NCI-H146 (cell line): ENCODE data around the gene COPS2.
"Not testable (repeated sequence)": the region's sequence is repeated elsewhere in the genome, so short reads cannot be mapped to it uniquely, and the experiment has no call there.

Experiments
- DNase-seq: peaks from one replicate; lab custom pipeline; 2025; lab: John Stamatoyannopoulos, UW

The COPS2 gene

DNA sequence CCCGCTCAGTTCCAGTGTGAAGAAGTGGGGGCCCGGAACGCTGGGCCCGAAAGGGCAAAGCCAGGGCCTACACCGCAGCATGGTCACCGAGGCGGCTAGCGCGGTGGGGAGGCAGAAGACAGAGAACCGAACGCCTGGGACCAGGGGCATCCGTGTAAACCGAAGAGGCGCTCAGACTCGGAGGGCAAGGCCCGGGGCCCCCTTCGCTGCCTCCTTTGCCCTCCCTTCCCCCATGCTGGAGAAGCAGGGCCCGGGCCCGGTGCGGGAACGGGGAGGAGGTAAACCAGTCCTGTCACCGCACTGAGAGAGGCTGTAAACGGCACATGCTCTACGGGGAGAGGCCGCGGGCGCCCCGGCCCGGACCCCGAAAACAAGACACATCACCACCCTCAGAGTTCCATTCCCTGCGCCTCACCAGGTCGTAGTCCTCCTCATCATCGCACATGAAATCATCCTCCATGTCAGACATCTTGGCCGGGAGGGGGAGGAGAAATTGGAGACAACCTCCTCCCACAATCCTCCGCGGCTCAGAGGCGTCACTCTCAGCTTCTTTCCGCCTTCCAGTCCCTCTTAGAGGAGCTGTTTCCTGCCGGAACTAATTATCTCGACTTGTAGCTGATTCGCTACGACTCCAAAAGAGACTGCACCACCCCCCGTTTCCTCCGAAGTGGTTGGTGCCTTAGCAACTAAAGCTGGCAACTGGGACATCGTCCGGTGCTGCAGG is at the start of gene COPS2:
Gene COPS2, minus strand, starts transcription at position 490 of the 724 bp plus-strand sequence. Its CDS starts 21 bp downstream, at position 469.
- DNase-seq = peak; percentile 93

DNA sequence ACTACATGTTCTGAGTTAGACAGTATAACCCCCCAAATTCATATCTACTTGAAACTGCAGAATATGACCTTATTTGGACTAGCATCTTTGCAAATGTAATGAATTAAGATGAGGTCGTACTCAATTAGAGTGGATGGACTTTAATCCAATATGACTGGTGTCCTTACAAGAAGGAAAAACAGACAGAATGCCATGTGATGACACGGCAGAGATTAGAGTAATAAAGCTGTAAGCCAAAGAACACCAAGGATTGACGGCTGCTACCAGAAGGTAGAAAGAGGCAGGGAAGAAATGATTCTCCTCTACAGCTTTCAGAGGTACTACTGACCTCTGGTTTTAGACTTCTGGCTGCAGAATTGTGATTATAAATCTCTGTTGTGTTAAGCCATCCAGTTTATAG is 44.9 kb upstream of the COPS2 start:
- DNase-seq = no peak

DNA sequence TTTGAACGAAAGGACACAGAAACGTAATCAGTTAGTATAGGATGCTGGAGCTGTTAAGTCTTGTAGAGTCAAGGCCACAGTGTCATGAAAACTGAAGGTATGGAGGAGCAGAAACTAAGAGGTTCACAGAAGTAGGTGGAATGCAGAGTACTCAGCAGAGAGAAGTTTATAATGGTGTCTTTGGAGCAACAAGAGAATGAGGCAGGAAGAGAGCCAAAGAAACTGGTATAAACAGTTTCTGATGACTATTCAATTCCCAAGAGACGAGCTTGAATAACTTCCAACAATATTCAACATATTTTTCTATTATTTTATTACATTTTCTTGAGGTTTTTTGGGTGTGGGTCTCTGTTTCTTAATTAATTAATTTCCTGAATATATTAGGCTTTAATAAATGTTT is 44.3 kb upstream of the COPS2 start:
- no peak for DNase-seq

GRCh38 chr15:49196856-49197255 is 41.5 kb upstream of the COPS2 start:
- no peak for DNase-seq

- DNase-seq = no peak
These were observed 36.5 kb upstream of the COPS2 start for GRCh38 chr15:49191892-49192291.

DNA sequence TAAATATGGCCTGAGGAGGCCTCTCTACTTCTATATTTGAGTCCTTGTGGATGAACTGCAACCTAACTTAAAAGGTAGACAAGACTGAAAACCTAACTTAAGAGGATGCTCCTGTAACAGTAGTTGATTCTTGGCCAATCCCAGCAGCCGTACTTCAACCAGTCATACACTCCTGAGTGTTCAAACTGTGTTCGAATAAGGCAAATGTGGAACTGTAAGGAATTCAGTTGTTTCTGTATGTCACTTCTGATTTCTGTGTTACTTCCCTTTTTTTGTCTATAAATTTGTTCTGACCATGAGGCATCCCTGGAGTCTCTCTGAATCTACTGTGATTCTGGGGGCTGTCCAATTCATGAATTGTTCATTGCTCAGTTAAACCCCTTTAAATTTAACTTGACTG is 35.2 kb upstream of the COPS2 start:
- DNase-seq = no peak

- DNase-seq = no peak
These were observed 34.2 kb upstream of the COPS2 start for GRCh38 chr15:49189631-49190030.

GRCh38 chr15:49188933-49189332 is 33.5 kb upstream of the COPS2 start:
- DNase-seq = no peak

DNA sequence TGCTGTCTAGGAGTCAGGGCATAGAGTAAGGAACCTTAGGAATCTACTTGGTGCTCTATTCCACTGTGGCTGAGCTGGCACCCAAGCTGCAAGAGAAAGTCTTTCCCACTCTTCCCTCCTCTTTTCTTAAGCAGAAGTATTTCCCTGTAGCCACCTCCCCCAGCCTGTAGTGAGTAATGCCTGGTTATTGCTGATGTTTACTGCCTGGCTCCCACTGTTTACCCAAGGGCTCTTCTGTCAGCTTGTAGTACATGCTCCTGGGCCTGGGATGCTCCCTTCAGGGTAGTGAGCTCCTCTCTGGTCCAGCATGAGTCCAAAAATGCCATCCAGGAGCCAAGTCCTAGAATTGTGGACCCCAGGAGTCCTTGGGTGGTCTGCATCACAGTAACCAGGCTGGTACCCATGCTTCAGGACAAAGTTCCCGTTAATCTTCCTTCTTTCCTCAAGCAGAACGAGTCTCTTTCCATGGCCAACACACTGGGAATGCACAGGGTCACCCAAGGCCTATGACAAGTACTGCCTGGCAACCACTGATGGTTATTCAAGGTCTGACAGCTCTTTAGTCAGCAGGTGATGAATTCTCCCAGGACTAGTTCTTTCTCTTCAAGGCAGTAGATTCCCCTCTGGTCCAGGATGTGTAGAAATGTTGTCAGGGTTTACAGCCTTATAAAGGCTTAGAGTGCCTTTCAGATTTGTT is 32.3 kb upstream of the COPS2 start:
- no peak for DNase-seq

DNA sequence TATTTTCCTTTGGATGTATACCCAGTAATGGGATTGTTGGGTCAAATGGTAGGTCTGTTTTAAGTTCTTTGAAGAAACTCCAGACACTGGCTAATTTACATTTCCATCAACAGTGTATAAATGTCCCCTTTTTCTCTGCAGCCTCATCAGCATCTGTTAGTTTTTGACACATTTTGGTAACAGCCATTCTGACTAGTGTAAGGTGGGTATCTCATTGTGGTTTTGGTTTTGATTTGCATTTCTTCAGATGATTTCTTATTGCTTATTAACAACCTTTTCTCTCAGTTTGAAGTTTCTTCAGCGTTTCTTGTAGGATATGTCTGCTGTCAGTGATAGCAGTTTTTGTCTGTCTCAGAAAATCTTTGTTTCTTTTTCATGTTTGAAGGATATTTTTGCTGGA is 30.1 kb upstream of the COPS2 start:
- DNase-seq = no peak

GRCh38 chr15:49183741-49184140 is 28.3 kb upstream of the COPS2 start:
- not testable (repeated sequence) for DNase-seq

DNA sequence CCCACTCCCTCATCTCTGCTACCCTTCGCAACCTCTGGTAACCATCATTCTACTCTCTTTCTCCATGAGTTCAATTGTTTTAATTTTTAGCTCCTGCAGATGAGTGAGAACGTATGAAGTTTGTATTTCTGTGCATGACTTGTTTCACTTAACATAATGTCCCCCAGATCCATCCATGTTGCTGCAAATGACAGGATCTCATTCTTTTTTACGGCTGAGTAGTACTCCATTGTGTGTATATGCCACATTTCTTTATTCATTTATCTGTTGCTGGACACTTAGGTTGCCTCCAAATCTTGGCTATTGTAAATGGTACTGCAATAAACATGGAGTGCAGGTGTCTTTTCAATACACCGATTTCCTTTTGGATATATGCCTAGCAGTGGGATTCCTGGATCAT is 26.7 kb upstream of the COPS2 start:
- no peak for DNase-seq

DNA sequence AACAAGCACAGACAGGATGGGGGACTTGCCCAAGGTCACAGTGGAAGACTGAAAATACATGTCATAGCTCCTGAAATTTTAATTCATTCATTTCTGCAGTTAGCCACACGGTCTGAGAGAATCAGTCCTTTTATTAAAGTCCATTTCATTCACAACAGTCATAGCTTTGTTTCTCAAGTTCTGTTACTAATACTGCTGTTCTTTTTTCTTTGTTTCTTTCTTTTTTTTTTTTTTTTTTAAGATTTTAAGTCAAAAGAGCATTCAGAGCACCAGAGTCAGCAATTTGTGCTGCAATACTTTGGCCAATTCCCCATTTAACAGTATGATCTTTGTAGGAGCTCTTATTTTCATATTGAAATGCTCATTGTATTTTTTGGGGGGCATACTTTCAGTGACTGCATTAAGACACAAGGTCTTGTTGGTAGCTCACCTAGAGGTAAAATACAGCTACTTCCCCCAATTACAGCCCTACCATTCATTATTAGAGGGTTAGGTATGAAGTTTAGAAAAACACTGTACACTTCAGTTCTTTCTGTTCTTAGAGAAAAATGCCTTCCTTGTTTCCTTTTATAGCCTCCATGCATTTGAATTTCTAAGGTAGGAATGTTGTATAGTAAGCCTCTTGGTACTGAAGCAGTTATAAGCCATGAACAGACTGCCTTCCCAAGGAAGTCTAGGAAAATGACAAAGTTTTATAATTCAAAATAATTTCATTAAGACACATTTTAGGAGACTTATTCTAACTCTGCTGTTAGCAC is 24.2 kb upstream of the COPS2 start:
- DNase-seq = no peak

- DNase-seq = no peak
These were observed 23.1 kb upstream of the COPS2 start for GRCh38 chr15:49178497-49178896.

DNA sequence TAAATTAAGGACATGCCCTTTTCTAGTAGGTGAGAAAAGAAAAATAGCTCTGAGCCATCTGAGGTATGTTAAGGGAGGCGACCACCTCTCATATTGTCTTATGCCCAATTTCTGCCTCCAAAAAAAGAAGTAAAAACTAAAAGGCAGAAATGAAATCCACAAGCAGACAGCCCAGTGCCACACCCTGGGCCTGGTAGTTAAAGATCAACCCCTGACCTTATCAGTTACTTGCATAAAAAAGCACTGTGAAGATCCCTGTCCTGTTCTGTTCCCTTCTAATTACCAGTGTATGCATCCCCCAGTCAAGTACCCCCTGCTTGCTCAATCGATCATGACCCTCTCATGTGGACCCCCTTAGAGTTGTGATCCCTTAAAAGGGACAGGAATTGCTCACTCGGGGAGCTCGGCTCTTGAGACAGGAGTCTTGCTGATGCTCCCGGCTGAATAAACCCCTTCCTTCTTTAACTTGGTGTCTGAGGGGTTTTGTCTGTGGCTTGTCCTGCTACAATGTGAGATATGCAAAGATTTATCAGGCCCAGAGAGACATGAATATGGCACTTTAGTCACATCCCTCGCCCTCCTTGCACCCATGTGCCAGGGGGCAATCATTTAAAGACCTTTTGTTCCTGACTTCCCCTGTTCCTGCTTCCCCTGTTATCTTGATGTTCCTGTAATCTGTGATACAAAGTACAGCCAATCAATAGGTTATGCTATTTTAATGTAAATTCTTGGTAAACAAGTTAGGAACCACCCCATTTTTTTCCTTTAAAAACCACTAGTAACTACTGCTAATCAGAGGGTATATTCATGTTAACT is 20.4 kb upstream of the COPS2 start:
- not testable (repeated sequence) for DNase-seq

GRCh38 chr15:49174902-49175301 is 19.5 kb upstream of the COPS2 start:
- DNase-seq = no peak

DNA sequence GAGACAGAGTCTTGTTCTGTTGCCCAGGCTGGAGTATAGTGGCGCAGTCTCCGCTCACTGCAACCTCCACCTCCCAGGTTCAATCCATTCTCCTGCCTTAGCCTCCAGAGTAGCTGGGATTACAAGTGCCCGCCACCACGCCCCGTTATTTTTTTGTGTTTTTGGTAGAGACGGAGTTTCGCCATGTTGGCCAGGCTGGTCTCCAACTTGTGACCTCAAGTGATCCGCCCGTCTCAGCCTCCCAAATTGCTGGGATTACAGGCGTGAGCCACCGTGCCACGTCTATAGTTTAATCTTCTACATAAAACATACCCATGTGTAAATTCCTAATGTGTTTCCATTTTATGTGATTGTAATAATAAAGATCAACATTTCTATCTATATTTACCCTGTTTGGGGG is 16.4 kb upstream of the COPS2 start:
- DNase-seq = no peak

- DNase-seq = peak; percentile 92
These were observed 14.6 kb upstream of the COPS2 start, which contains the start of gene GALK2 for GRCh38 chr15:49169880-49170597. Gene GALK2 (plus strand): TSS chr15:49170247. CDS start chr15:49170323, 76 bp downstream.

- no peak for DNase-seq
These were observed 12.6 kb upstream of the COPS2 start for GRCh38 chr15:49168016-49168415.

- DNase-seq = no peak
These were observed 9.5 kb upstream of the COPS2 start for GRCh38 chr15:49164865-49165264.

- DNase-seq = no peak
These were observed 8.3 kb upstream of the COPS2 start for GRCh38 chr15:49163678-49164077.
